Measurements from ENCODE around the gene MCC.
"Not testable (repeated sequence)": the region's sequence is repeated elsewhere in the genome, so short reads cannot be mapped to it uniquely, and the experiment has no call there.

MCC gene

DNA sequence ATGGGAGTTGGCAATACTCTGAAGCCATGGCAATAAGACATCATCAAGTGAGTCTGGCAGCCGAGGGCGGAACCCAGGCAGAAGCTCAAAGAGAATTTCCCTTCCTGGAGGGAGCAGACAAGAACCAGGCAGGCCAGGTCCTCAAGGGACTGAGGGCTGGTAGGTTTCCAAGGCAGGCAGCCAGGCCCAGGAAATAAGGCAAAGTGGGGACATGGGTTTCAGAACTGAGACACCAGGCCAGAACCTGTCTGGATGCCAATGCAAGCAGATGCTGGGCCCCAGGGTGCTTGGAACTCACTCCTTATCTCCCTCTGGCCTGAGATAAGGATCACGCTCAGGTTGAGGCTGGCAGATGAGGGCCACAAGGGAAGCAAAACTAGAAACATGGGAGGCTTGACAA lies 62.3 kb downstream of the MCC start:
- TF ChIP-seq, protein P1, sequence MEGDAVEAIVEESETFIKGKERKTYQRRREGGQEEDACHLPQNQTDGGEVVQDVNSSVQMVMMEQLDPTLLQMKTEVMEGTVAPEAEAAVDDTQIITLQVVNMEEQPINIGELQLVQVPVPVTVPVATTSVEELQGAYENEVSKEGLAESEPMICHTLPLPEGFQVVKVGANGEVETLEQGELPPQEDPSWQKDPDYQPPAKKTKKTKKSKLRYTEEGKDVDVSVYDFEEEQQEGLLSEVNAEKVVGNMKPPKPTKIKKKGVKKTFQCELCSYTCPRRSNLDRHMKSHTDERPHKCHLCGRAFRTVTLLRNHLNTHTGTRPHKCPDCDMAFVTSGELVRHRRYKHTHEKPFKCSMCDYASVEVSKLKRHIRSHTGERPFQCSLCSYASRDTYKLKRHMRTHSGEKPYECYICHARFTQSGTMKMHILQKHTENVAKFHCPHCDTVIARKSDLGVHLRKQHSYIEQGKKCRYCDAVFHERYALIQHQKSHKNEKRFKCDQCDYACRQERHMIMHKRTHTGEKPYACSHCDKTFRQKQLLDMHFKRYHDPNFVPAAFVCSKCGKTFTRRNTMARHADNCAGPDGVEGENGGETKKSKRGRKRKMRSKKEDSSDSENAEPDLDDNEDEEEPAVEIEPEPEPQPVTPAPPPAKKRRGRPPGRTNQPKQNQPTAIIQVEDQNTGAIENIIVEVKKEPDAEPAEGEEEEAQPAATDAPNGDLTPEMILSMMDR (conservative IDR thresholded peaks at IDR 0.05): no peak

DNA sequence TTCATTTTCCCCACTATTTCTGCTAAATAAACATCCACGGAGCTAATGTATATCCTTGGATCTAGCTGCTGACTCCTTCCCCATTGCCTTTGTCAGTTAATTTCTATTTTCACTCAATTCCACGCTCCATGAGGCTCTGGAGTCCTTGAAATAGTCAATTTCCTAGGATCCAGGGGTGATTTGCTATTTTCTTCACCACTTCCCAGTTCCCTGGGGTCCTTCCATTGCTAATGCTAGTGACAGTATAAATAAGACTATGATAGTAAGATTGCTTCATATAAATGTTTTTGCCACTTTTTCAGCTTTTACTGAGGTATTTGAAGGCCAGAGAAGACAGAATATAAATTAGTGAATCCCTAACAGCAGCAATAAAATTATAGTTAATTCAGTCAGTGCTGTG lies 66.6 kb downstream of the MCC start:
- no peak overlapping the region for H3K27ac ChIP-seq
- TF ChIP-seq, protein P1 (conservative IDR thresholded peaks at IDR 0.05): no peak

More for the DNA sequence above, 62.3 kb downstream of the MCC start:
- H3K27ac ChIP-seq: peak overlapping the region; percentile 75

DNA sequence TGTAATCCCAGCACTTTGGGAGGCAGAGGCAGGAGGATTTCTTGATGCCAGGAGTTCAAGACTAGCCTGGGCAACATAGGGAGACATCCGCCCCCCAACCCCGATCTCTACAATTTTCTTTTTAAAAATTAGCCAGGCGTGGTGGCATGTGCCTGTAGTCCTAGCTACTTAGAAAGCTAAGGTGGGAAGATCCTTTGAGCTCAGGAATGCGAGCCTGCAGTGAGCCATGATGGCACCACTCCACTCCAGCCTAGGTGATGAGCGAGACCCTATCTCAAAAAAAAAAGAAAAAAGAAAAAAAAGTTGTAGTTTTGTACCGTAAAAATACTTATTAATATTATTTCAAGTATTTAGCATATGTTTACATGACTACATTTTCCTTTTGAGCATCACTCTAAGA lies 82.7 kb downstream of the MCC start:
- TF ChIP-seq, protein P1 (conservative IDR thresholded peaks at IDR 0.05): no peak

DNA sequence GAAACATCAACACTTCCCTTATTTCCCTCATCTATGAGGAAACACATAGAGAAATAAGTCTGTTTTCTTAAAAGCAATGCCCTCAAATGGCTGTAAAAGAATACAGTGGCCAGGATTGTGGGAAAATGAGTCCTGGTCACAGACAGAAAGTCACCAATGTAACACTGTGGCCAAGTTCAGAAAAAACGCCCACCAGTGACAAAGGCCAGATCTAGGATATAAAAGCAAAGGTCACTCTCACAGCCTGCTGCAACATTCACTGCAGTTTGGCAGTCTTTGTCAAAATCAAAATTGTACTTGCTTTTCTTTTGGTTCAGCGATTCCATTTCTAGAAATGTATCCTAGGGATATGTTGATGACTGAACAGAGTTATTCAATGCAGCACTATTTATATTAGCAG lies 84.0 kb downstream of the MCC start:
- TF ChIP-seq, protein P1 (conservative IDR thresholded peaks at IDR 0.05): no peak
- H3K27ac ChIP-seq: no peak overlapping the region

More for the DNA sequence above, 82.7 kb downstream of the MCC start:
- no peak overlapping the region for H3K27ac ChIP-seq

DNA sequence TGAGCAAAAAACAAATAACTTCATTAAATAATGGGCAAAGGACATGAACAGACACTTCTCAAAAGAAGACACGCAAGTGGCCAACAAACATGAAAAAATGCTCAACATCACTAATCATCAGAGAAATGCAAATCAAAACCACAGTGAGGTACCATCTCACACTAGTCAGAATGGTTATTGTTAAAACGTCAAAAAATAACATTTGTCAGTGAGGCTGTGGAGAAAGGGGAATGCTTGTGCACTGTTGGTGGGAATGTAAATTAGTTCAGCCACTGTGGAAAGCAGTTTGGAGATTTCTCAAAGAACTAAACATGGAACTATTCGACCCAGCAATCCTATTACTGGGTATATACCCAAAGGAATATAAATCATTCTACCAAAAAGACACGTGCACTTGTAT lies 90.3 kb downstream of the MCC start:
- not testable (repeated sequence) for H3K27ac ChIP-seq

DNA sequence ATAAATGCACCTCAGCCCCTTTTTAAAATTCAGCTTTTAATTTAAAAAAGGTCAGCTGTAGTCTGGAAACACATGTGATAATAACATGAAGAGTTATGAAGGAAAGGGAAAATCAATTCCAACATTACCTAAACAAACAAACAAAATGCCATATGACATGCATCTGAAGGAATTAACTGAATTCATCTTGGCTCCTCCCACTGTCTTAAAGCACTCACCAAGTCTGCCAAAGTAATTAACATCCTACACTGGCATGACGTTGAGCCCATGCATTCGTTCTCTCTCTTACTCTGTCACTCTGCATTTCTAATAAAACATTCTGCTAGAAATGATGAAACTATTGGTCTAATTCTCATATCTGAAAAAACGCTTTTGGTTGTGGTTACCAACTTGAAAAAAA lies 91.2 kb downstream of the MCC start:
- no peak overlapping the region for H3K27ac ChIP-seq
- TF ChIP-seq, protein P1 (conservative IDR thresholded peaks at IDR 0.05): no peak

DNA sequence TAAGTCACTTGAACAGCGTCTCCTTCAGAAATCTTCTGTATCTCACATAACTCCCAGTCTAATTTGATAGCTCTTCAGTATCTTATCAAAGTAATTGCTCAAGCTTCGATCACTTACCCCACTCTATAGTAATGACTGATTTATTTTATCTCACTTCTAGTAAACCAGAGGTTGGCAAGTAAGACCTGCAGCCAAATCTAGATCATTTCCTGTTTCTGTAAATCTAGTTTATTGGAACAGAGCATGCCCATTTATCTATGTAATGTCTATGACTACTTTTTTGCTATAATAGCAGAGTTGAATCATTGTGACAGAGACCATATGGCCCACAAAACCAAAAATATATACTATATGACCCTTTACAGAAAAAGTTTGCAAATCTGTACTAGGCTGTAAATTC lies 93.6 kb downstream of the MCC start:
- TF ChIP-seq, protein P1 (conservative IDR thresholded peaks at IDR 0.05): no peak
- no peak overlapping the region; the same call in 1 of the 2 replicates for H3K27ac ChIP-seq

DNA sequence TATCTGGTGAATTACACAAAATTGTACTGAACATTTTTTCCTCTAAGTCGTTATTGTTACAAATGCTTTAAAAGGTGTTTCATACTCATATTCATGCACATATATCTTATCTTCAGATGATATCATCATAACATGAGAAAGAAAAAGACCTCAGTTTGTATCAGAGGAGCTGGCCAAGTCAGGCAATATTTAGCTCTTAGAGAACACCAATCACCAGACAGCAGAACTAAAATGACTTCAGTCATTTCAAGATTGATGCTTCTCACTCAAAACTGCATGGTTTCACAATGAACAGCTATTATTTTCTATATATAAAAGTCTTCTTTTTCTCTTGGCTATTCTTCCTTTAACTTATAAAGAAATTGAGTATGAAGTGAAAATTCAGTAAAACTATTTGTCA lies 98.0 kb downstream of the MCC start:
- TF ChIP-seq, protein P1 (conservative IDR thresholded peaks at IDR 0.05): no peak

More for the DNA sequence above, 98.0 kb downstream of the MCC start:
- H3K27ac ChIP-seq: no peak overlapping the region
